ENCODE data around the gene PKP1. TPM values are rescaled to one million over a fixed set of nuclear protein-coding genes. Genes with fewer than 3 reads are reported as not detected.

The PKP1 gene
- total RNA-seq, 1 donor from 2014 or later = not detected

DNA sequence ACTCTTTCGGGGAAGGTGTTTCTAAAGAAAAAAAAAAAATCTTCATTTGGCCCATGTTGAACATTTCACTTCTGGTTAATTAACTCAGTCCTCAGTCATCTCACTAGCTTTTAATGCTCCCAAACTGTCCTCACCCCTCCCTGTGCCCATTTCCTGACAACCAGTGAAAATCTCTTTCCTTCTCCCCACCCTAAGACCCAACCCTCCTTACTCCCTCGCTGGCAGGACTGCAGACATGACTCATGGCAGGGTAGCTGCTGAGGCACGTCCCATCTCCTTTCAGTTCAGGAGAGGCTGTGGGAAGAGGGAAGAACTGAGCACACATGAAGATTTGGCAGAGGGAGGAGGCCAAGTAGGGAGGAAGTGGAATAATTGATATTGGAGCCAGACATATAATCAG lies 12.6 kb downstream of the PKP1 start:
- H3K9me3 Mint-ChIP-seq (ENCODE audit: low read depth) = no peaks in the 10 kb centered on the region
- peaks cover 30% of the 10 kb centered on the region for H3K27me3 Mint-ChIP-seq
- no peak for DNase-seq (ENCODE audit: low spot score, unreplicated experiment)
- H3K4me3 Mint-ChIP-seq (ENCODE audit: low read depth) = no peak overlapping the region
- no peaks in the 10 kb centered on the region for H3K4me1 Mint-ChIP-seq (ENCODE audit: low read depth)
- TF ChIP-seq, protein P1, sequence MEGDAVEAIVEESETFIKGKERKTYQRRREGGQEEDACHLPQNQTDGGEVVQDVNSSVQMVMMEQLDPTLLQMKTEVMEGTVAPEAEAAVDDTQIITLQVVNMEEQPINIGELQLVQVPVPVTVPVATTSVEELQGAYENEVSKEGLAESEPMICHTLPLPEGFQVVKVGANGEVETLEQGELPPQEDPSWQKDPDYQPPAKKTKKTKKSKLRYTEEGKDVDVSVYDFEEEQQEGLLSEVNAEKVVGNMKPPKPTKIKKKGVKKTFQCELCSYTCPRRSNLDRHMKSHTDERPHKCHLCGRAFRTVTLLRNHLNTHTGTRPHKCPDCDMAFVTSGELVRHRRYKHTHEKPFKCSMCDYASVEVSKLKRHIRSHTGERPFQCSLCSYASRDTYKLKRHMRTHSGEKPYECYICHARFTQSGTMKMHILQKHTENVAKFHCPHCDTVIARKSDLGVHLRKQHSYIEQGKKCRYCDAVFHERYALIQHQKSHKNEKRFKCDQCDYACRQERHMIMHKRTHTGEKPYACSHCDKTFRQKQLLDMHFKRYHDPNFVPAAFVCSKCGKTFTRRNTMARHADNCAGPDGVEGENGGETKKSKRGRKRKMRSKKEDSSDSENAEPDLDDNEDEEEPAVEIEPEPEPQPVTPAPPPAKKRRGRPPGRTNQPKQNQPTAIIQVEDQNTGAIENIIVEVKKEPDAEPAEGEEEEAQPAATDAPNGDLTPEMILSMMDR (IDR thresholded peaks at IDR 0.05; ENCODE audit: unreplicated experiment) = no peak
- H3K36me3 Mint-ChIP-seq (ENCODE audit: insufficient read depth) = no peaks in the 10 kb centered on the region
- no peak overlapping the region for H3K27ac Mint-ChIP-seq

DNA sequence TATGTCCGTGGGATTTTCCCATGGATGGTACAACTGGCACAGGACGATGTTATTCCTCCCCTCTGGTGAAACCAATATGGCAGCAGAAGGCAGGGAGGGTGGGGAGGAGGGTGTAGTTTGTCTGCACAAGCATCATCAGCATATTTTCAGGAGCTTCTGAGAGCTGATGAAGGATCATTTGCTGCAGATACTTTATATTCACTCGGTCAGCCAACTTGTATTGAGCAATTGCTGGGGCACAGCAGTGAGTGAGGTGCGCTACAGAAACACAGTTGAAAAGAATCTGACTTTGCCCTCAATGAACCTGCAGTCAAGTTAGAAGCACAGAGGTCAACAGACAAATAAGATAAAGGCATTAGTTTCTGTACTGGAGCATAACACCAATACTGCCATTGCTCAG lies 13.0 kb downstream of the PKP1 start:
- Mint-ChIP-seq H3K4me3 (ENCODE audit: low read depth) (no peak overlapping the region), H3K9me3 (ENCODE audit: low read depth) (no peaks in the 10 kb centered on the region), H3K36me3 (ENCODE audit: insufficient read depth) (no peaks in the 10 kb centered on the region), H3K4me1 (ENCODE audit: low read depth) (no peaks in the 10 kb centered on the region), H3K27me3 (peaks cover 35% of the 10 kb centered on the region), H3K27ac (no peak overlapping the region)
- DNase-seq (ENCODE audit: low spot score, unreplicated experiment) = no peak
- TF ChIP-seq, protein P1 (IDR thresholded peaks at IDR 0.05; ENCODE audit: unreplicated experiment) = no peak

DNA sequence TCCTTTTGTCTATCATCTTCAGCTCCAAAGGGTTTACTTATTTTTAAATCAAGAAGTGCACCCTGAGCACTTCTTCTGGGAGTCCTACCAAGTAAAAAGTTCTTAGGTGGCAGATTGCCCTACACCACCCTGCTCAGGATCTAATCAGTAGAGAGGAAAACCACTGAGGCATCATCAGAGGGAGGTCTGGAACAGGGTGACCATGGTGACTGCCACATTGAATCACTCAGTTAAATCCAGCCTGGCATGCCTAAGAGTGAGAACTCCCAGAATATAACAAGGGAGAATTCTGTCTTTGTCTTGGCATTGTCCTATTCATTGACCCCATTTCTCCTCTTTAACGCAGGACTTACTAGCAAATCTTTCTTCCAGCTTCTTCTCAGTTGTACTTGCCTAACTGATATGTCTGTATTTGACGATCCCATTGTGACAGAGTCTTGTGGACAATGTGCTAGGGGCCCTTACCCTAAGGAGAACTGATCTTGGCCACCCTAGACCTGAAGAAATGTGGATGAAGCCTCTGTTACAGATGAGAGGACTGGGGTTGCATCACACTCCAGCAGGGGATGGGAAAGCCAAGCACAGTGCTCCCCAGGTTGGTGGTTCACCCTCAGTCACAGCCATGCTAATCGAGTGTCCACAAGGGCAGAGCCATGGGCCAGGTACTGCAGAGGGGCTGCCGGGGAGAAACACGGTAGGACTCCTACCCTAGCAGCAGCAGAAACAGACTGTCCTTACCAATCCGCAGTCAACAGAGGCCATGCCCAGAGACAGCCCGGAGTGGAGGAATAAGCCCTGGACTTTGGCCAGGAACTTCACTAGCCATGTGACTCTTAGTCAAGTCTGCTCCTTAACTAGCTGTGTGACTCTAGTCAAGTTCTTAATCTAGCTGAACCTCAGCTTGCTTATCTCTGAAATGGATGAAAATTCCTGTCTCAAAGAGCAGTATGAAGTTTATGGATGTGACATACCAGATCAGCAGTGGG lies 15.4 kb downstream of the PKP1 start:
- Mint-ChIP-seq H3K4me3 (ENCODE audit: low read depth) (no peak overlapping the region), H3K36me3 (ENCODE audit: insufficient read depth) (no peaks in the 10 kb centered on the region), H3K27ac (no peak overlapping the region), H3K4me1 (ENCODE audit: low read depth) (peaks cover 2% of the 10 kb centered on the region), H3K27me3 (peaks cover 33% of the 10 kb centered on the region), H3K9me3 (ENCODE audit: low read depth) (no peaks in the 10 kb centered on the region)
- TF ChIP-seq, protein P1 (IDR thresholded peaks at IDR 0.05; ENCODE audit: unreplicated experiment) = no peak
- DNase-seq (ENCODE audit: low spot score, unreplicated experiment) = no peak

DNA sequence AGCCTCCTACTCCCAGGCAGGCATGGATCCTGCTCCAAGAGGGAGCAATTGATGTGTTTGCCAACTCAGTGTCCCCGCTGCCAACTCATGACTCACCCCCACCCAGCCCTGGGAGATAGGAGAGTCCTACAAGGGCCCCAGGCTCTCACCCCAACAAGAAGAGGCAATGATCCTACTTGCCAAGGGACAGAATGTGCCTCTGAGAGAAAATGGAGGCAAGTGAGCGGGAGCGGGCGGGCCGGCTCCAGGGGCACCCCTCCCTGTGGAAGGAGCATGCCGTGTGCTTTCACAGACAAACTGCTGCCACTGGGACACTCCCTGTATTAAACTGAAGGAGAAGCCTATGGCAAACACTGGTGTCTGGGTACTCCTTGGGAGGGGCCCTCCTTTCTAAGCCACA lies 16.7 kb downstream of the PKP1 start:
- Mint-ChIP-seq H3K4me1 (ENCODE audit: low read depth) (peaks cover 2% of the 10 kb centered on the region), H3K9me3 (ENCODE audit: low read depth) (no peaks in the 10 kb centered on the region), H3K36me3 (ENCODE audit: insufficient read depth) (no peaks in the 10 kb centered on the region), H3K4me3 (ENCODE audit: low read depth) (no peak overlapping the region), H3K27ac (no peak overlapping the region), H3K27me3 (peaks cover 36% of the 10 kb centered on the region)
- TF ChIP-seq, protein P1 (IDR thresholded peaks at IDR 0.05; ENCODE audit: unreplicated experiment) = no peak
- no peak for DNase-seq (ENCODE audit: low spot score, unreplicated experiment)

DNA sequence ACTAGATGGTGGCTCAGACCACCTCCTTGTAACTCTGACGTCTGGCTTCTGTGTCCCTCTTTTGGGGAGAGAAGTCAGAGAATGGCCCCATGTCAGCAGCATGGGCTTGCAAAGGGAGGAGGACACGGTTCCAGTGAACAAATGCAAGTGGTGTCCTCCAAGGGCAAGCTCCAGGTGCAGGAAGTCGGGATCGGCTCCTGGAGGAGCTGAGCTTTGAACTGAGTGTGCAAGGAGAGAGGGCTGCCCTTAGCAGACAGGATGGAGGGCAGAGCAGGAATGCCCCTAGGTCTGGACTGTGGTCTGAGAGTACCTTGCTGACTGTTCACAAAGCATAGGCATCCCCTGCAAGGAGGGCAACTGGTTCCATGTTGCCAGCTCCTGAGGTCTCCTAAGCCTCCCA lies 17.3 kb downstream of the PKP1 start:
- no peak for DNase-seq (ENCODE audit: low spot score, unreplicated experiment)
- H3K27ac Mint-ChIP-seq = no peak overlapping the region
- H3K36me3 Mint-ChIP-seq (ENCODE audit: insufficient read depth) = no peaks in the 10 kb centered on the region
- peaks cover 2% of the 10 kb centered on the region for H3K4me1 Mint-ChIP-seq (ENCODE audit: low read depth)
- no peaks in the 10 kb centered on the region for H3K9me3 Mint-ChIP-seq (ENCODE audit: low read depth)
- H3K4me3 Mint-ChIP-seq (ENCODE audit: low read depth) = no peak overlapping the region
- TF ChIP-seq, protein P1 (IDR thresholded peaks at IDR 0.05; ENCODE audit: unreplicated experiment) = no peak
- H3K27me3 Mint-ChIP-seq = peaks cover 35% of the 10 kb centered on the region

All from progenitor cell of endocrine pancreas (in vitro differentiated cells).